SK-N-MC (cell line): ENCODE results near the gene PPIF.

Experiments
- EZH2 ChIP-seq: fragments of 200-600 bp; sonication (generic); IDR thresholded peaks from one replicate; pipeline ENCODE4 v1.6.1; 2017; ENCODE audit warnings: antibody characterized with exemption
- POLR2AphosphoS5 ChIP-seq: IDR thresholded peaks from 2 replicates; pipeline ENCODE4 v1.6.1; 2012; ENCODE audit warnings: mild to moderate bottlenecking, low read depth, low read length, borderline replicate concordance

- TF ChIP-seq EZH2 (no peak), POLR2AphosphoS5 (no peak)
These were observed 5.0 kb downstream of the PPIF start for GRCh38 chr10:79352035-79352877.
